Amniotic stem cell (primary cell): Measurements from ENCODE around the gene HS6ST3.
"Not testable (repeated sequence)": the region's sequence is repeated elsewhere in the genome, so short reads cannot be mapped to it uniquely, and the experiment has no call there.

Experiments
- DNase-seq: peaks from one replicate; lab custom pipeline; 2025; lab: John Stamatoyannopoulos, UW

Gene HS6ST3

GRCh38 chr13:96089749-96090239 lies at the start of gene HS6ST3:
Gene HS6ST3, plus strand, starts transcription at chr13:96090107.
- no peak for DNase-seq

GRCh38 chr13:96041326-96042110 lies 48.4 kb upstream of the HS6ST3 start:
- DNase-seq = no peak

GRCh38 chr13:96044238-96044637 lies 45.7 kb upstream of the HS6ST3 start:
- DNase-seq = no peak

GRCh38 chr13:96046449-96047126 lies 43.3 kb upstream of the HS6ST3 start:
- DNase-seq = not testable (repeated sequence)

GRCh38 chr13:96050955-96051354 lies 39.0 kb upstream of the HS6ST3 start:
- not testable (repeated sequence) for DNase-seq

- not testable (repeated sequence) for DNase-seq
Measured at GRCh38 chr13:96051491-96051890, 38.4 kb upstream of the HS6ST3 start.

GRCh38 chr13:96051946-96052345 lies 38.0 kb upstream of the HS6ST3 start:
- DNase-seq = not testable (repeated sequence)

GRCh38 chr13:96052656-96053002 lies 37.3 kb upstream of the HS6ST3 start:
- peak; percentile 24 for DNase-seq

- DNase-seq = peak; percentile 89
Measured at GRCh38 chr13:96053003-96053703, 36.8 kb upstream of the HS6ST3 start, which contains the start of gene UGGT2. Gene UGGT2, minus strand, starts transcription at chr13:96053401. Its CDS starts 89 bp downstream, at chr13:96053312.

- no peak for DNase-seq
Measured at GRCh38 chr13:96065849-96066248, 24.1 kb upstream of the HS6ST3 start.

- no peak for DNase-seq
Measured at GRCh38 chr13:96068729-96069128, 21.2 kb upstream of the HS6ST3 start.

- no peak for DNase-seq
Measured at GRCh38 chr13:96071504-96071903, 18.4 kb upstream of the HS6ST3 start.

GRCh38 chr13:96072392-96072791 lies 17.5 kb upstream of the HS6ST3 start:
- no peak for DNase-seq

GRCh38 chr13:96075953-96076543 lies 13.9 kb upstream of the HS6ST3 start:
- no peak for DNase-seq

- no peak for DNase-seq
Measured at GRCh38 chr13:96080676-96081075, 9.2 kb upstream of the HS6ST3 start.

- no peak for DNase-seq
Measured at GRCh38 chr13:96081888-96082287, 8.0 kb upstream of the HS6ST3 start.

GRCh38 chr13:96082640-96083039 lies 7.3 kb upstream of the HS6ST3 start:
- DNase-seq = no peak

- no peak for DNase-seq
Measured at GRCh38 chr13:96086736-96087135, 3.2 kb upstream of the HS6ST3 start.

- no peak for DNase-seq
Measured at GRCh38 chr13:96089139-96089538, 768 bp upstream of the HS6ST3 start.

GRCh38 chr13:96090240-96091101 lies 564 bp downstream of the HS6ST3 start:
- no peak for DNase-seq
